ENCODE measurements around the gene DLG5. TPM values are rescaled to one million over a fixed set of nuclear protein-coding genes. Genes with fewer than 3 reads are reported as not detected.

DLG5 gene
- total RNA-seq, 2 experiments from 2014 or later: 3.2 to 3.5 TPM

GRCh38 chr10:77865580-77866324 is 60.8 kb downstream of the DLG5 start:
- Mint-ChIP-seq H3K36me3 (ENCODE audit: low read depth) (no peaks in the 10 kb centered on the region), H3K9me3 (ENCODE audit: insufficient read depth) (no peaks in the 10 kb centered on the region), H3K4me3 (no peak overlapping the region), H3K27me3 (ENCODE audit: low read depth) (peaks cover 3% of the 10 kb centered on the region), H3K27ac (no peak overlapping the region), H3K4me1 (ENCODE audit: low read depth) (peaks cover 2% of the 10 kb centered on the region)
- ChIA-PET POLR2A (no interaction called here), CTCF (no interaction called here)
- DNase-seq (no peak), ATAC-seq (no peak)

GRCh38 chr10:77864151-77864851 is 62.3 kb downstream of the DLG5 start:
- Mint-ChIP-seq H3K9me3 (ENCODE audit: insufficient read depth) (no peaks in the 10 kb centered on the region), H3K36me3 (ENCODE audit: low read depth) (no peaks in the 10 kb centered on the region), H3K27me3 (ENCODE audit: low read depth) (peaks cover 3% of the 10 kb centered on the region), H3K4me3 (no peak overlapping the region), H3K4me1 (ENCODE audit: low read depth) (peaks cover 2% of the 10 kb centered on the region), H3K27ac (no peak overlapping the region)
- ChIA-PET CTCF (no interaction called here), POLR2A (no interaction called here)
- DNase-seq: no peak
- ATAC-seq: no peak

GRCh38 chr10:77863446-77863845 is 63.1 kb downstream of the DLG5 start:
- Mint-ChIP-seq H3K36me3 (ENCODE audit: low read depth) (no peaks in the 10 kb centered on the region), H3K27ac (no peak overlapping the region), H3K4me1 (ENCODE audit: low read depth) (peaks cover 2% of the 10 kb centered on the region), H3K4me3 (no peak overlapping the region), H3K9me3 (ENCODE audit: insufficient read depth) (no peaks in the 10 kb centered on the region), H3K27me3 (ENCODE audit: low read depth) (peaks cover 3% of the 10 kb centered on the region)
- ATAC-seq: no peak
- ChIA-PET POLR2A (no interaction called here), CTCF (no interaction called here)
- no peak for DNase-seq

- no peak for DNase-seq
- Mint-ChIP-seq H3K36me3 (ENCODE audit: low read depth) (no peaks in the 10 kb centered on the region), H3K27ac (no peak overlapping the region), H3K4me3 (no peak overlapping the region), H3K27me3 (ENCODE audit: low read depth) (peaks cover 3% of the 10 kb centered on the region), H3K4me1 (ENCODE audit: low read depth) (peaks cover 2% of the 10 kb centered on the region), H3K9me3 (ENCODE audit: insufficient read depth) (no peaks in the 10 kb centered on the region)
- ATAC-seq: no peak
- ChIA-PET CTCF (no interaction called here), POLR2A (no interaction called here)
Observed at GRCh38 chr10:77862595-77862994, 64.0 kb downstream of the DLG5 start.

GRCh38 chr10:77861366-77861765 is 65.2 kb downstream of the DLG5 start:
- Mint-ChIP-seq H3K4me1 (ENCODE audit: low read depth) (no peaks in the 10 kb centered on the region), H3K27ac (no peak overlapping the region), H3K9me3 (ENCODE audit: insufficient read depth) (no peaks in the 10 kb centered on the region), H3K36me3 (ENCODE audit: low read depth) (no peaks in the 10 kb centered on the region), H3K4me3 (no peak overlapping the region), H3K27me3 (ENCODE audit: low read depth) (peaks cover 3% of the 10 kb centered on the region)
- ATAC-seq (no peak), DNase-seq (no peak)
- CTCF ChIA-PET: no interaction called here
- POLR2A ChIA-PET: no interaction called here

GRCh38 chr10:77859865-77860282 is 66.7 kb downstream of the DLG5 start:
- ATAC-seq (no peak), DNase-seq (no peak)
- no peaks in the 10 kb centered on the region for H3K36me3 Mint-ChIP-seq (ENCODE audit: low read depth)
- H3K4me3 Mint-ChIP-seq: no peak overlapping the region
- no peaks in the 10 kb centered on the region for H3K9me3 Mint-ChIP-seq (ENCODE audit: insufficient read depth)
- ChIA-PET POLR2A (no interaction called here), CTCF (interaction anchor here (0.8 to 1.7 kb wide), 2 partner anchors 13 to 15 kb away, joined by 3 to 9 read pairs; no protein-coding TSS in a partner anchor)
- no peaks in the 10 kb centered on the region for H3K4me1 Mint-ChIP-seq (ENCODE audit: low read depth)
- peaks cover 3% of the 10 kb centered on the region for H3K27me3 Mint-ChIP-seq (ENCODE audit: low read depth)
- H3K27ac Mint-ChIP-seq: no peak overlapping the region

GRCh38 chr10:77859200-77859864 is 67.2 kb downstream of the DLG5 start:
- ATAC-seq: no peak
- H3K27me3 Mint-ChIP-seq (ENCODE audit: low read depth): peaks cover 3% of the 10 kb centered on the region
- POLR2A ChIA-PET: no interaction called here

GRCh38 chr10:77857272-77857671 is 69.3 kb downstream of the DLG5 start:
- Mint-ChIP-seq H3K4me3 (no peak overlapping the region), H3K27me3 (ENCODE audit: low read depth) (peaks cover 3% of the 10 kb centered on the region), H3K36me3 (ENCODE audit: low read depth) (no peaks in the 10 kb centered on the region), H3K4me1 (ENCODE audit: low read depth) (no peaks in the 10 kb centered on the region), H3K9me3 (ENCODE audit: insufficient read depth) (no peaks in the 10 kb centered on the region), H3K27ac (no peak overlapping the region)
- ATAC-seq (no peak), DNase-seq (no peak)
- ChIA-PET CTCF (interaction anchor here (0.5 kb wide), 1 partner anchor 96 kb away, joined by 3 read pairs; no protein-coding TSS in a partner anchor), POLR2A (no interaction called here)

More at GRCh38 chr10:77859200-77859864, 67.2 kb downstream of the DLG5 start:
- Mint-ChIP-seq H3K36me3 (ENCODE audit: low read depth) (no peaks in the 10 kb centered on the region), H3K4me3 (no peak overlapping the region), H3K4me1 (ENCODE audit: low read depth) (no peaks in the 10 kb centered on the region), H3K9me3 (ENCODE audit: insufficient read depth) (no peaks in the 10 kb centered on the region), H3K27ac (no peak overlapping the region)
- CTCF ChIA-PET: interaction anchor here (0.8 to 1.7 kb wide), 2 partner anchors 12 to 14 kb away, joined by 3 to 9 read pairs; no protein-coding TSS in a partner anchor
- no peak for DNase-seq

- DNase-seq (no peak), ATAC-seq (no peak)
- no peaks in the 10 kb centered on the region for H3K4me1 Mint-ChIP-seq (ENCODE audit: low read depth)
- no peak overlapping the region for H3K27ac Mint-ChIP-seq
- H3K4me3 Mint-ChIP-seq: no peak overlapping the region
- CTCF ChIA-PET: no interaction called here
- H3K9me3 Mint-ChIP-seq (ENCODE audit: insufficient read depth): no peaks in the 10 kb centered on the region
- POLR2A ChIA-PET: no interaction called here
- H3K27me3 Mint-ChIP-seq (ENCODE audit: low read depth): peaks cover 3% of the 10 kb centered on the region
- no peaks in the 10 kb centered on the region for H3K36me3 Mint-ChIP-seq (ENCODE audit: low read depth)
Observed at GRCh38 chr10:77856566-77856965, 70.0 kb downstream of the DLG5 start.

- Mint-ChIP-seq H3K27me3 (ENCODE audit: low read depth) (no peaks in the 10 kb centered on the region), H3K9me3 (ENCODE audit: insufficient read depth) (no peaks in the 10 kb centered on the region), H3K4me3 (no peak overlapping the region), H3K4me1 (ENCODE audit: low read depth) (no peaks in the 10 kb centered on the region), H3K27ac (no peak overlapping the region), H3K36me3 (ENCODE audit: low read depth) (no peaks in the 10 kb centered on the region)
- ChIA-PET CTCF (interaction anchor here (1.1 kb wide), 1 partner anchor 9 kb away, joined by 5 read pairs; no protein-coding TSS in a partner anchor), POLR2A (no interaction called here)
- ATAC-seq (no peak), DNase-seq (no peak)
Observed at GRCh38 chr10:77855404-77856155, 71.0 kb downstream of the DLG5 start.

GRCh38 chr10:77854115-77854514 is 72.4 kb downstream of the DLG5 start:
- no peaks in the 10 kb centered on the region for H3K4me1 Mint-ChIP-seq (ENCODE audit: low read depth)
- H3K4me3 Mint-ChIP-seq: no peak overlapping the region
- ChIA-PET POLR2A (no interaction called here), CTCF (no interaction called here)
- no peak overlapping the region for H3K27ac Mint-ChIP-seq
- H3K9me3 Mint-ChIP-seq (ENCODE audit: insufficient read depth): no peaks in the 10 kb centered on the region
- ATAC-seq (no peak), DNase-seq (no peak)
- no peaks in the 10 kb centered on the region for H3K27me3 Mint-ChIP-seq (ENCODE audit: low read depth)
- no peaks in the 10 kb centered on the region for H3K36me3 Mint-ChIP-seq (ENCODE audit: low read depth)

Data from activated CD8-positive, alpha-beta T cell treated with anti-CD3 and anti-CD28 coated beads, Interleukin-2, amount 10 ng/mL, durations not matched to agents 7 days and 5 days (primary cell).